HepG2 (cell line): Measurements from ENCODE around the gene DDX59. TPM values are rescaled to one million over a fixed set of nuclear protein-coding genes. Genes with fewer than 3 reads are reported as not detected.

Source experiments
- ARID5B ChIP-seq: IDR thresholded peaks from 2 replicates; pipeline ENCODE4 v1.4.0; 2020; ENCODE audit warnings: mild to moderate bottlenecking, missing genetic modification reagents
- CAMTA2 ChIP-seq: sonication (generic); formaldehyde crosslinking; IDR thresholded peaks from 2 replicates; pipeline ENCODE4 v1.4.0; 2020; ENCODE audit warnings: mild to moderate bottlenecking, missing genetic modification reagents, borderline replicate concordance
- CENPT ChIP-seq: sonication (generic); formaldehyde crosslinking; IDR thresholded peaks from 2 replicates; pipeline ENCODE4 v1.8.0; 2022; ENCODE audit warnings: low read depth, mild to moderate bottlenecking, moderate library complexity, missing genetic modification reagents
- FIP1L1 ChIP-seq: fragments of 200-400 bp; formaldehyde crosslinking; IDR thresholded peaks from 2 replicates; pipeline ENCODE4 v1.6.1; 2018; ENCODE audit warnings: low read depth, mild to moderate bottlenecking, low read length, moderate library complexity, borderline replicate concordance; ENCODE audit not compliant: insufficient read depth
- MEIS2 ChIP-seq: sonication (generic); formaldehyde crosslinking; IDR thresholded peaks from 2 replicates; pipeline ENCODE4 v1.9.0; 2021; ENCODE audit warnings: mild to moderate bottlenecking, missing genetic modification reagents
- MYC ChIP-seq: sonication (generic); formaldehyde crosslinking; IDR thresholded peaks from 2 replicates; pipeline ENCODE4 v1.9.0; 2021; ENCODE audit warnings: missing genetic modification reagents, borderline replicate concordance
- RFX3 ChIP-seq: IDR thresholded peaks from 2 replicates; pipeline ENCODE4 v1.6.1; 2016; ENCODE audit warnings: missing biosample characterization, missing genetic modification reagents
- SMARCC2 ChIP-seq: fragments of 450-650 bp; IDR thresholded peaks from 2 replicates; pipeline ENCODE4 v1.6.1; 2017; ENCODE audit warnings: antibody characterized with exemption, mild to moderate bottlenecking
- ZBTB43 ChIP-seq: sonication (generic); formaldehyde crosslinking; conservative IDR thresholded peaks from 2 replicates; pipeline ENCODE4 v1.4.0; 2020; ENCODE audit warnings: missing genetic modification reagents
- ZFP37 ChIP-seq: sonication (generic); formaldehyde crosslinking; IDR thresholded peaks from 2 replicates; pipeline ENCODE4 v1.4.0; 2020; ENCODE audit warnings: missing genetic modification reagents, borderline replicate concordance
- ZFX ChIP-seq: sonication (generic); formaldehyde crosslinking; IDR thresholded peaks from 2 replicates; pipeline ENCODE4 v1.4.0; 2020; ENCODE audit warnings: mild to moderate bottlenecking, low read depth, missing genetic modification reagents, moderate library complexity
- ZGPAT ChIP-seq: IDR thresholded peaks from 2 replicates; pipeline ENCODE4 v1.6.1; 2016; ENCODE audit warnings: mild to moderate bottlenecking
- ZNF512B ChIP-seq: sonication (generic); formaldehyde crosslinking; IDR thresholded peaks from 2 replicates; pipeline ENCODE4 v1.5.1; 2020; ENCODE audit warnings: missing genetic modification reagents, mild to moderate bottlenecking, borderline replicate concordance
- ZNF660 ChIP-seq: sonication (generic); formaldehyde crosslinking; IDR thresholded peaks from 2 replicates; pipeline ENCODE4 v1.5.1; 2020; ENCODE audit warnings: mild to moderate bottlenecking, low read depth, missing genetic modification reagents, borderline replicate concordance
- ZNF879 ChIP-seq: sonication (generic); formaldehyde crosslinking; IDR thresholded peaks from 2 replicates; pipeline ENCODE4 v1.8.1; 2023; ENCODE audit warnings: missing genetic modification reagents
- ZSCAN30 ChIP-seq: sonication (generic); formaldehyde crosslinking; IDR thresholded peaks from 2 replicates; pipeline ENCODE4 v1.5.0; 2020; ENCODE audit warnings: mild to moderate bottlenecking, missing genetic modification reagents
- polyA plus RNA-seq, 8 experiments: library from polyadenylated mRNA; depleted of rRNA in 3 of 8; stranded (reverse) in 7 of 8; unstranded in 1 of 8; fragments of >200 nt; fragmentation: Illumina TruSeq in 4 of 8; extraction: Trizol in 4 of 8; gene quantifications; 2 replicates each; pipeline versions ENCODE4 v1.2.1 to v1.2.3, GENCODE V29; 2011 to 2016; ENCODE audit warnings: low read depth in 4 of 8, missing spikeins in 1 of 8, mixed read lengths in 1 of 8; ENCODE audit not compliant: insufficient read depth in 1 of 8
- total RNA-seq, 5 experiments: library from RNA; depleted of rRNA; stranded (reverse); fragments of >200 nt; fragmentation: Illumina TruSeq; extraction: Trizol; gene quantifications; 2 replicates each; pipeline ENCODE4 v1.2.3, GENCODE V29; 2016; ENCODE audit warnings: low read depth in 1 of 5

Gene DDX59
- total and polyA plus RNA-seq, 2 of the 13 experiments (the other 11 are each of a cell fraction or from before 2014, with no cell fraction given): 12.1 to 14.8 TPM

- TF ChIP-seq RFX3: 0 out of 2 replicates have a peak, but pooled peaks have one; percentile 18
- no peak for TF ChIP-seq ZNF660
- no peak for TF ChIP-seq ZSCAN30 (CRISPR knock-in tag)
- peak; percentile 99 for TF ChIP-seq ZFX
- peak; percentile 70 for TF ChIP-seq MYC (CRISPR knock-in tag)
- TF ChIP-seq SMARCC2: no peak
- TF ChIP-seq CENPT (CRISPR knock-in tag): no peak
- TF ChIP-seq ZNF512B: no peak
- TF ChIP-seq ARID5B (CRISPR knock-in tag): peak; percentile 73
- TF ChIP-seq CAMTA2: peak; percentile 26; the same call in 1 of the 2 replicates
- no peak for TF ChIP-seq FIP1L1
- no peak for TF ChIP-seq ZFP37 (CRISPR knock-in tag)
- TF ChIP-seq ZNF879 (CRISPR knock-in tag): 0 out of 2 replicates have a peak, but pooled peaks have one; percentile 74
- peak; percentile 89; the same call in 1 of the 2 replicates for TF ChIP-seq ZGPAT
- TF ChIP-seq ZBTB43 (CRISPR knock-in tag): no peak; the same call in 1 of the 2 replicates
- peak; percentile 48; the same call in 1 of the 2 replicates for TF ChIP-seq MEIS2 (CRISPR knock-in tag)
These were observed at the start of gene DDX59 (continued) for GRCh38 chr1:200669314-200670241.
